GM12864 (cell line): Measurements from ENCODE around the gene KLHL40.

Experiments
- DNase-seq: peaks from one replicate; pipeline ENCODE4 v3.0.0-alpha.2; 2011; ENCODE audit warnings: low read depth
- H3K4me3 ChIP-seq: 2 replicates; pipeline ENCODE4 v1.5.1; 2011; ENCODE audit warnings: mild to moderate bottlenecking, low read depth, low read length, control low read depth
- CTCF ChIP-seq: IDR thresholded peaks from 2 replicates; pipeline ENCODE4 v1.5.1; 2011; ENCODE audit warnings: low read depth, mild to moderate bottlenecking, moderate library complexity, low read length, control low read depth, inconsistent platforms; ENCODE audit errors: missing control alignments

Gene KLHL40

GRCh38 chr3:42681361-42682038, 3.8 kb upstream of the KLHL40 start:
- no peak for DNase-seq
- no peak for TF ChIP-seq CTCF
- H3K4me3 ChIP-seq = no peak overlapping the region

GRCh38 chr3:42682301-42683070, 2.9 kb upstream of the KLHL40 start:
- DNase-seq = no peak
- no peak for TF ChIP-seq CTCF
- no peak overlapping the region for H3K4me3 ChIP-seq

GRCh38 chr3:42683875-42684598, 1.3 kb upstream of the KLHL40 start:
- DNase-seq = no peak

GRCh38 chr3:42684632-42685362, 540 bp upstream of the KLHL40 start:
- no peak for TF ChIP-seq CTCF
- DNase-seq = no peak
- H3K4me3 ChIP-seq = no peak overlapping the region

More at GRCh38 chr3:42683875-42684598, 1.3 kb upstream of the KLHL40 start:
- no peak for TF ChIP-seq CTCF
- H3K4me3 ChIP-seq = no peak overlapping the region

GRCh38 chr3:42685891-42686820, 819 bp downstream of the KLHL40 start:
- H3K4me3 ChIP-seq = no peak overlapping the region
- no peak for DNase-seq
- TF ChIP-seq CTCF = no peak
